Activated CD8-positive, alpha-beta memory T cell treated with anti-CD3 and anti-CD28 coated beads, Interleukin-2, amount 50 U/mL, for 48 hours (primary cell): ENCODE results near the gene CACNG1.
"Not testable (repeated sequence)": the region's sequence is repeated elsewhere in the genome, so short reads cannot be mapped to it uniquely, and the experiment has no call there.

Experiments used
- DNase-seq: peaks from one replicate; pipeline ENCODE4 v3.0.0-alpha.2; 2020

The CACNG1 gene

GRCh38 chr17:67026341-67026740, 18.0 kb upstream of the CACNG1 start:
- DNase-seq, result no peak

- no peak for DNase-seq
Measured at GRCh38 chr17:67027031-67027628, 17.2 kb upstream of the CACNG1 start.

GRCh38 chr17:67030641-67031040, 13.7 kb upstream of the CACNG1 start:
- DNase-seq, result no peak

GRCh38 chr17:67032382-67032781, 12.0 kb upstream of the CACNG1 start:
- no peak for DNase-seq

- no peak for DNase-seq
Measured at GRCh38 chr17:67032985-67033384, 11.4 kb upstream of the CACNG1 start.

- no peak for DNase-seq
Measured at GRCh38 chr17:67033613-67034012, 10.7 kb upstream of the CACNG1 start.

- DNase-seq, result no peak
Measured at GRCh38 chr17:67035131-67036083, 8.9 kb upstream of the CACNG1 start.

GRCh38 chr17:67038861-67039365, 5.4 kb upstream of the CACNG1 start:
- DNase-seq, result no peak

GRCh38 chr17:67040652-67041051, 3.7 kb upstream of the CACNG1 start:
- DNase-seq, result no peak

GRCh38 chr17:67041119-67041518, 3.2 kb upstream of the CACNG1 start:
- DNase-seq, result not testable (repeated sequence)

- no peak for DNase-seq
Measured at GRCh38 chr17:67041531-67041930, 2.8 kb upstream of the CACNG1 start.

GRCh38 chr17:67041941-67042899, 2.1 kb upstream of the CACNG1 start:
- DNase-seq, result no peak

GRCh38 chr17:67043283-67043682, 1.1 kb upstream of the CACNG1 start:
- DNase-seq, result no peak

GRCh38 chr17:67044940-67045339, 586 bp downstream of the CACNG1 start:
- no peak for DNase-seq

GRCh38 chr17:67046398-67046797, 2.0 kb downstream of the CACNG1 start:
- no peak for DNase-seq

GRCh38 chr17:67047382-67047781, 3.0 kb downstream of the CACNG1 start:
- DNase-seq, result no peak

GRCh38 chr17:67049025-67049739, 4.8 kb downstream of the CACNG1 start:
- DNase-seq, result no peak

- DNase-seq, result no peak
Measured at GRCh38 chr17:67050066-67050465, 5.7 kb downstream of the CACNG1 start.

GRCh38 chr17:67050471-67051154, 6.3 kb downstream of the CACNG1 start:
- no peak for DNase-seq

- DNase-seq, result no peak
Measured at GRCh38 chr17:67051155-67051538, 6.8 kb downstream of the CACNG1 start.

- DNase-seq, result no peak
Measured at GRCh38 chr17:67051837-67052236, 7.5 kb downstream of the CACNG1 start.
